ENCODE results near the gene ZNF716.
"Not testable (repeated sequence)": the region's sequence is repeated elsewhere in the genome, so short reads cannot be mapped to it uniquely, and the experiment has no call there.

Gene ZNF716

DNA sequence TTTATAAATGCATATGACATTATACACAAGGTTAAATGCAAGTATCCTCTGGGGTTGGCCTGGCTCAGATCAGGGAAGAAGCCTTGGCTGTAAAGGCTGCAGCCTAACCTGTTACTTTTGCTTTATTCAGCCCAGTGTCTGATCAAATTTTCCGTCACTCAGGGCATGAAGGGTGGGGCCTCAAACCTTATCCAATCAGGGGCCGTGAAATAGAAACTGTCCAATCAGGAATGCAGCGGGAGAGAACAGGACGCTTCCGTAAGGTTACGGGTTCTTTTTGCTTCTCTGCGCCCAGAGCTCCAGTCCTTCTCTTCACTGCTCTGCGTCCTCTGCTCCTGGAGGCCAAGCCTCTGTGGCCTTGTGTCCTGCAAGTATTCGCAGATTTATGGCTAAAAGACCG, at the start of gene ZNF716:
TSS of gene ZNF716 (plus strand) at position 274 of the 400 bp plus-strand sequence. CDS start at position 386, 112 bp downstream.
- no peak for DNase-seq (ENCODE audit: low spot score)

DNA sequence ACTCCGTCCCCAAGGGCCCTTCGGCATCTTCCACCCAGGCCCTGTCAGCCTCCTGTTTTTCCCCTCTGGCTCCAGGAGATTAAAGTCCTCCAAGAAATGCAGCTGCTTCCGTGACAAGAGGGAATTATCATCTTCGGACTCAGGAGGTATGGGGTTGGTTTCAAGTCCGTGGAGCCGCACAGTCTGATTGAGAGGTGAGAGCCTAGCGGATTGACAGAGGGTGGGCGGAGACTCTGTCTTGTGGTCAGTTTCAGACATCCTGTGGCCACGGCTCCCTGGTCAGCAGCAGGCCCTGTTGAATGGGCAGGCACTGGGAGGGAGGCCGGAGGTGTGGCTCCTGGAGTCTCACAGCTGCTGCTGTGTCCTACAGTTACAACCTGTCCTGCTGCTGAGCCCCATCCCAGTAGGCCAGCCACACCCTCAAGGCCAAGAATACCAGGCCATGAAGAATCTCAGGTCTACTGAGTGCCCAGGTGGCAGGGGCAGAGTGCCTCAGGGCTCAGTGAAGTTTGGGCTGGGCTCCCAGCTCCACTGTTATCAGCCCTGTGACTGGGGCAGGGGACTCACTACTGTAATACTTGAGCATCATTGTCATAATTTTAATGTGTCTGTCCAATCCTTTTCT, 49.3 kb upstream of the ZNF716 start:
- DNase-seq (ENCODE audit: low spot score), result no peak

DNA sequence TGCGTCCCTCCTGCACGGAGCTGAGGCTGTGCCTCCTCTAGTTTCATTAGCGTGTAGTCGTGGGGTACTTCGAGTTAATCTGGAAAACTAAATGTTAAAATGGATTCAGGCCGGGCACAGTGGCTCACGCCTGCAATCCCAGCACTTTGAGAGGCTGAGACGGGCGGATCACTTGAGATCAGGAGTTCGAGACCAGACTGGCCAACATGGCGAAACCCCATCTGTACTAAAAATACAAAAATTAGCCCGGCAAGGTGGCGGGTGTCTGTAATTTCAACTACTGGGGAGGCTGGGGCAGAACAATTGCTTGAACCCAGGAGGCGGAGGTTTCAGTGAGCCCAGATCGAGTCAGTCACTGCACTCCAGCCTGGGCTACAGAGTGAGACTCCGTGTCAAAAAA, 46.9 kb upstream of the ZNF716 start:
- not testable (repeated sequence) for DNase-seq (ENCODE audit: low spot score)

DNA sequence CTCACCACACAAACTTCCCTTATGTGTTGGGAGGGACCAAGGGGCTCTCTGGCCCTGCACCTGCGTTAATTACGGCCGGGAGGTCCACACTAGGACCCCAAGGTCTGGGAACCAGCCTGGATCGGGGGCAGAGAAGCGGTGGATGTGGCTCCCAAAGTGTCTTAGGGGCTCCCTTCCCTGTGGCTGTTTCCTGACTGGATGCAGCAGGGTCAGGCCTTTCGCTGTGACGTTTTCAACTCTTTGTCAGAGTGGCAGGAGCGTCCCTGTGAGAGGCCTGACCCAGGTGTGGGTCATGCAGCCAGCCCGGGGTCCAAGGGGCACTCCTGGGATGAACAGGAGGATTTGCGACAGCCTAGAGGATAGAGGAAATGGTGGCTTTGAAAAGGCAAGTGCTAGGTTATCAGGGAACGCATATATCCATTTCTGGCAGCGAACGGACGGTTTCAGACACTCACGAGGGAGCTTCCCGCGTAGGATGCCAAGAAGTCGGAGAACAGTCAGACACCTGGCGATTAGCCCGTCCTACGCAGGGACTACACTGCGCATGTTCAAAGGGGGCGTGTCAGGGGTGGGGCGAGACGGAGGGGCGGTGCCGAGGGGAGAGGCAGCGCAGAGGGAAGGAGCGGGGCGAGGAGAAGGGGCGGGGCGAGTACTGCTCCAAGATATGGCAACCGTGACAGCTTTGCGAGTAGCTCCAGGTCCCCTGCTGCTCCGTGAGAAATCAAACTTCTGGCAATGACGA, 46.2 kb upstream of the ZNF716 start:
- peak; percentile 17 for DNase-seq (ENCODE audit: low spot score)

DNA sequence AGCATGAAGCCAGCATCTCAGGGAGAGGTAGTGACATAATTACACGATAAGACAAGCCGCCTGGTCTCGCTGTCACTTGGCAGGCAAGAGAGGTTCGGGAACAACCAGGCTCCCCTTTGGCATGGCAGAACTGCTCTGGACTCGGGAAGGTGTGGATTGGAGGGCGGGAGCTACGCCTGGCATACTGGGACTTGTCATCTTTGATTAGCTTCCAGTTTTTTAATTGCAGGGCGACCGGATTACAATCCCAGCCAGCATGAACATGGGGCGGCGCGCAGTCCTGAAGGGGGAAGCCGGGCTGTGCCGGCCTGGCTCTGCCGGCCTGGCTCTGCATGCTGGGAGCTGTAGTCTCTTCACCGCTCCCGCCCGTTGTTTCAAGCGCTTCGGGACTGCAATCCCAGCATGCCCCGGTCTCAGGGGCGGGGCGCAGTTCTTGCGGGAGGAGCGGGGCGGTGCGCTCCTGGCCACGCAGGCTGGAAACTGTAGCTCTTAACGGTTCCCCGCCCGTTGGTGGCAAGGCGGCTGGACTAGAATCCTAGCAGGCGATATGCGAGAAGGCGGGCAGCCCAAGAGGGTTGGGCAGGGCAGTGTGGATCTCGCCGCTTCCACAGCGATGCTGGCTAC, 45.5 kb upstream of the ZNF716 start:
- peak; percentile 25 for DNase-seq (ENCODE audit: low spot score)

DNA sequence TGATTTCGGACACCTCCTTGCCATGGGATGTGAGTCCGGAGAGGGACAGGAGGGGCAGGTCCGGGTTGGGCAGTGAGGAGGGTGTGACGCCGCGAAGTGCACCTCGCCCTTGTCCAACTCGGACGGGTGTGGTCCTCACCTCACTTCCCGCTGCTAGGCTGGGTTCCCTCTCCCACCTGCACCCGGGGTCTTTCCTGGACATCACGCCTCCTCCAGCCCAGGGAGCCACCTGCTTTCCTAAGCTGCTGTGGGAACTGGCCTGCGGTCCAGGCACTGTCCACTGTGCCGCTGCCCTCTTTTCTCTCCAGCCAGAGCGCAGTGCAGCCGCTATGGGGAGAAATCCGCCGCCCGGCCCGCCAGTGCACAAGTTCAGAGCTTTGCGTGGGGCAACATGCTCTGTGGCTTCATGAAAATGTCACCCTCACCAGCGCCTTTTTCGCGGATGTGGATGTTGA, 45.0 kb upstream of the ZNF716 start:
- no peak for DNase-seq (ENCODE audit: low spot score)

DNA sequence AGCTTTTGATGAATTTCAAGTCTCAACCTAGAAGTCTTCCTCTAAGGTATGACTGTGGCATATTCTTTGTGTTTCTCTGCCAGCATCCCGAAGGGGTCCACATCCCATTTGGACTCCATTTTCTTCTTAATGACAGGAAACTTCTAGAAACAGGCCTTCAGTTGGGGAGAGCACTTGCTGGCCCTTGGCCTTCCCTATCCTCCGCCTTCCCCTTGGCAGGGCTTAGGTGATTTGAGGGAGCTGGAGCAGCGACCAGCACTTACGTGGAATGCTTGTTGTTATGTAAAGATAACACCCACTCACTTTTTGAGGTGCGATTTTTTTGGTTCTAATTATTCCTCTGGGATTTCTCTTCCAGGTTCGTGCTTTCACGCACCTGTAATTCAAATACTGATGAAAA, 42.9 kb upstream of the ZNF716 start:
- no peak for DNase-seq (ENCODE audit: low spot score)

DNA sequence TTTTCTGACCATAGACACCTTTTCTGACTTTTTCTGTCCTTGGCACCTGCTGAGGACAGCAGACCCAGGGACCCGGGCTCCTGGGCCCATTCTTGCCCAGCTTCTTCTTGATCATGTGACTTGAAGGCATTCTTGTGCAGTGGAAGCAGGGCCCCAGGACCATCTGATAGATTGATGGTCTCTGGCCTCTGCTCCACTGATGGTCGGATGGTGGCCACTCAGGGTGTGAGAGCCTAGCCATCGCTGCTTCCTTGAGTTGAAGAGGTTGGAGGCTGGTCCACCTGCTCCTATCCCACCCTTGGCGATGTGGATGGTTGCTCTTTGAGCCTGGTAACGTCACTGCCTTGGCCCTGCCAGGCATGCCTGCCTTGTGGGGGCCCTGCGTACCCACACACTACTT, 37.8 kb upstream of the ZNF716 start:
- DNase-seq (ENCODE audit: low spot score), result no peak

DNA sequence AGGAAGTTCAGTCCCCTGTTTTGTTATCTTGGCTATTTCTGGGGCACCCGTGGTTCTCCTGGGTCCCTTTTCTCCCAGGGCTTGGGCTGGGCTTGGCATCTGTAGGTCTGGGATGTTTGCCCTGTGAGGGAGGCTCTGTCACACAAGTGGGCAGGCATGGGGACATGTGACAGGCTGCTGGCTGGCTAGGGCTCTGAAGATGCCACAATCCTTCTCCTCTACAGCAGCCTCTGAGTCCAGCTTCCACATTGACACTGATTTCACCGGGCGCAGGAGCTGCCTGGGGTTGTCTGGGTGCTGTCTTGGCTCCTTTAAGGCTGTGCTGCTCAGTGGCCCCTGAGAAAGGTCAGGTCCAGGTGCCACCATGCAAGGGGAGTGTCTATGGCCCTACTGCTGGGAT, 37.4 kb upstream of the ZNF716 start:
- DNase-seq (ENCODE audit: low spot score), result no peak

DNA sequence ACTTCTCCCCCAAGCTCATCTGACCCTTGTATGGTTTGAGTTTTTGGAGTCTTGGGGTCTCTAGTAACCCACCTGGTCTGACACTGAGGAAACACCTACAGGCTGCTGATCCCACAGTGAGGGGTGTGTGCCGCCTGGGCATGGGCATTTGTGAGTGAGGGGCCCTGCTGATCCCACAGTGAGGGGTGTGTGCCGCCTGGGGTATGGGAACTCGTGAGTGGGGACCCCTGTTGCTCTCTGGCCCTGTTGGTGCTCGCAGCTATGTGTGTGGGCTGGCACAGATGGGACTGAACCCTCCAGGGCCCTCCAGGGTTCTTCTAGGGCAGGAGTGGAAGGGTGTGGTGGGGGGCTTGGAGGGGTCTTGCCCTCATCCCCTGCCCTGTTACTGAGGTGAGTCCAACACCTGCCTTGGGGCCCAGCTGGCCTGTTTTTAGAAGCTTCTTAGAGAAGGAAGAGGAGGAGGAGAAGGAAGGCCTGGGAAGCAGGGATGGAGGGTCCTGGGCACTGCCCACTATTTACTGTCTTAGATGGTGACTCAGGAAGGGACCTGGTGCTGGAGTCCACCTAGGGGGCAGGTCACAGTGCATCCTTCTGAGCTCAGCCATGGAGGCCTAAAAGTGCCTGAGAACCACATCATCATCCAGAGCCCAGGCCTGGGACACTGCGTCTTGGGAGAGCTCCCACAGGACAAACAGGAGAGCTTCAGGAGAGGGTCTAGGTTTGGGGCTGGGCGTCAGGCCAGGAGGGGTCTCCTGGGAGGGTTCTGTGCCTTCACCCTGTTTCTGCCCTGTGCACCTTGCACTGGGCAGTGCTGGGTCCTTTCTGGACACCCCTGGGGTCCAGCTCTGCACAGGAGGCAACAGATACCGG, 36.2 kb upstream of the ZNF716 start:
- no peak for DNase-seq (ENCODE audit: low spot score)

DNA sequence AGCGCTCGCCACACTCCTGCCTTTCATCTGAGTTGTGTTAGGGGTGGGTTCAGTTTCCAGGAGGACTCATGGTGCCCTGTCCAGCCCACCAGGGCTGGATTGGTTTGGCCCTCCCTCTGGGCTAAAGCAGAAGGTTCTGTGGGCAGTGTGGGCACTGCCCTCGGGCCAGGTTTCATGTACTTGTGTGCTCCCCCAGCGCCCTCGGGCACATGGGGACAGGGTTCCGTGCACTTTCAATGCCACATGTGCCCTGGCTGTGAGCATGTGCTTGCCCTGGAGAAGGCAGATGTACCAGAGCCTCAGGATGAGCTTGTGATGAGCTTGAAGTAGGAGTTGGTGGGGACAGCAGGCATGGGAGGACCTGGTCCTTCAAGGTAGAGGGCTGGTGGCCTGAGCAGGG, 35.6 kb upstream of the ZNF716 start:
- DNase-seq (ENCODE audit: low spot score), result no peak

DNA sequence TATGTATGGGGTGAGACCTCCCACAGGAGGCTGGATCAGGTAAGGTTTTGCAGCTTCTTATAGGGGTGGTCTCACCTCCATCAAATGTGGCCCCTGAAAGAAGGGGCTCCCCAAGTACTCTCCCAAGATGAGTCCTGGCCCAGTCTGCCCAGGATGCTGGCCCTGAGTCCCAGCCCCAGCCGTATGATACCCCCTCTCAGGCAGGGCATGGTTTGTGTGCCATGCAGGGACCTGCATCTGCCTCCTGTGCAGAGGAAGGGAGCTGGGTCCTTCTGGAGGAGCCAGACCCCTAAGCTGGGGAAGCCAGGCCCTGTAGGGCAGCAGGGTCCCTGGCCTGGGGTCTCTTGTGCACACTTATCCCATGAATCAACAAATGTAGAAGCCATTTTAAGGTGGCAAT, 35.1 kb upstream of the ZNF716 start:
- DNase-seq (ENCODE audit: low spot score), result no peak

DNA sequence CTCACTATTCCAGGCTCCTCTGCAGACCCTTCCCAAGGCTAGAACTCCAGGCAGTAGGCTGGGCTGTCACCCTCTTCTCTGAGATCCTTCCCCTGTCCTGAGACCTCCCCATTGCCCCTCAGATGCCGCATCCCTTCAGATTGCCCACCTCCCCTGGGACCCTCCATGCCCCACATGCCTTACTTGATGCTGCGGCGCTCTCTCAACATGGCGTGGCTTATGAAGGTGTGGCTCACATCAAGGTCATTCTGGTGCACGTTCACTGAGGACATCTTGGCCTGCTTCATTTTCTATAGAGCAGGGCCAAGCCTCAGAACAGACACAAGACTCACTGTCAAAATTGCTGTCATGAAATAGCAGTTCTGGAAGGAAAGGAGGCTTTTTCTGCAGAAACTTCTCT, 34.7 kb upstream of the ZNF716 start:
- DNase-seq (ENCODE audit: low spot score), result no peak

DNA sequence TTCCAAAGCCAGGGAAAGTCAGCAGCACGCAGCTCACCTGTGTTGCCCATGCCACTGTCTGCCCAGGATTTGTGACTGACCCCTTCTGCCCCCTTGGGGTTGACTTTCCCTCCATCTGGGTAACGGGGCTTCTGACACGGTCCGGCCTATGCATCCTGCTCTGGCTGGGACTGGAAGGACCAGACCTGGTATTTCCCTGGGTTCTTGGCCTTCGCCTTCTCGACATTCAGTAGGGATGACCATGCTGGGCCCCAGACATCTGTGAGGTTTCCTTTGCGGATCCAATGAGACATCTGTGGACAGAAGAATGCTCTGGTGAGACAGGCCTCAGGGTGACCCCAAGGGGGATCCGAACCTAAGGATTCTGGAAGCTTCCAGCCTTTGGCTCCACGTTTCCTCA, 34.2 kb upstream of the ZNF716 start:
- DNase-seq (ENCODE audit: low spot score), result no peak

DNA sequence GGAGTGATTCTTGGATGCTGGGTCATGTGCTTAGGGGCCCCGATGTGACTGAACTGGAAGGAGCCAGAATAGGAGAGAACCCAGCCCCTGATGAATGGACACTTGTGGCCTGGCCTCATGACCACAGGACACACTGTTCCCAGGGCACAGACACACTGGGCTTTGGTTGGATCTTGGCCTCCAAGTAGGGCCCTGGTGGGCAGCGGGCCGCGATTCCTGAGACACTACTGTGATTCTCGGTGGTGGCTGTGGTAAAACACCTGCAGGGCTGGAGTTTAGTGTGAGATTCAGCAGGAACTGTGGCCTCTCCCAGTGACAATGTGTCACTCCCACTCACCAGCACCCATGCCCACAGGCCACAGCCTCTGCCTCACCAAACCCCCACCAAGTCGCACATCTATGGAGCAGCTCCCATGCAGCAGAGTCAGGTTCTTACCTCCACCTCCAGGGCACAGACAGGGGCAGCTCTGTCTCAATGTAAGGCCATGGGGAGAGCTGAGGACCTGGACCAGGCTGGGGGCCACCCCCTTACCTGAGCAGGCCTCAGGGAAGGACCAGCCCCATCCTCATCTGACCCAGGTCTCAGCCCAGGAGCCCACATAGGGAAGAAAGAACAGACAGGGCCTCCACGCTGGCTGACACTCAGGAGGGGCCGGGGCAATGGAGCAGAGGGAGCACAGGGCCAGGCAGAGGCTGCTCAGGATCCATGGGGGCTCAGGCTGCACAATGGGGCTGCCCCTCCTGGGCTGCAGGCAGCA, 33.2 kb upstream of the ZNF716 start:
- DNase-seq (ENCODE audit: low spot score), result no peak

DNA sequence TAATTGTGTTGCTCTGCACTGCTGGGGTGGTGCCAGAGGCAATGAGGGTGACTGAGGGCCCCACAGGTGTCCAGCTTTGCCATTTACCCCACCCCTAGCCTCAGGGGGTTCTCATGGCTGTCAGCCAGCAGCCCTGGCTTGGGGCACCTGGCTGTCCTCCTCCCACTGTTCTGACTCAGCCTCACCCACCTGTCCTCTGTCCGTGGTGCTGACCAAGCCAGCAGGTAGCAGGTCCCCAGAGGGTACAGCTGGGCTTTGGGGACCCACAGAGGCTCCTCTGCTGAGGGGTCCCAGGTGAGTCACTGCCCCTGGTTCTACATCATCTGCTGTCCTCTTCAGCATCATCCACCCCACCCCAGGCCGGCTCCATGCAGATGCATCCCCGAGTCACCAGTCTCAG, 32.2 kb upstream of the ZNF716 start:
- DNase-seq (ENCODE audit: low spot score), result no peak

DNA sequence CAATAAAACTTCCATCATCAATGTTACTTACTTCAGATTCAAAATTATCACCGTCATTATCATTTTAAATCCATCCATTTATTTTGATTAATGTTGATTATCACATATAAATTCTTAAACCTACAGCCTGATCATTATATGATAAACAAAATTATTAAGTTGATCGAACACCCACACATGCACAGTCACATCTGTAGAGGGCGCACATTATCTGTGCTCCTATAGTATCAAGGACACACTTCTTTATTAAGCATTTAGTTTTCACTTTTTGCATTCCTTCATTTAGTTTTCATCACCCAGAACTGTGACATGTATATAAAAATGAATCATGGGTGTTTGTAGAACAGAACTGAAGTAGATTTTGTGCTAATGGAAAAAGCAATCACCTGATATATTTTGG, 26.2 kb upstream of the ZNF716 start:
- no peak for DNase-seq (ENCODE audit: low spot score)

DNA sequence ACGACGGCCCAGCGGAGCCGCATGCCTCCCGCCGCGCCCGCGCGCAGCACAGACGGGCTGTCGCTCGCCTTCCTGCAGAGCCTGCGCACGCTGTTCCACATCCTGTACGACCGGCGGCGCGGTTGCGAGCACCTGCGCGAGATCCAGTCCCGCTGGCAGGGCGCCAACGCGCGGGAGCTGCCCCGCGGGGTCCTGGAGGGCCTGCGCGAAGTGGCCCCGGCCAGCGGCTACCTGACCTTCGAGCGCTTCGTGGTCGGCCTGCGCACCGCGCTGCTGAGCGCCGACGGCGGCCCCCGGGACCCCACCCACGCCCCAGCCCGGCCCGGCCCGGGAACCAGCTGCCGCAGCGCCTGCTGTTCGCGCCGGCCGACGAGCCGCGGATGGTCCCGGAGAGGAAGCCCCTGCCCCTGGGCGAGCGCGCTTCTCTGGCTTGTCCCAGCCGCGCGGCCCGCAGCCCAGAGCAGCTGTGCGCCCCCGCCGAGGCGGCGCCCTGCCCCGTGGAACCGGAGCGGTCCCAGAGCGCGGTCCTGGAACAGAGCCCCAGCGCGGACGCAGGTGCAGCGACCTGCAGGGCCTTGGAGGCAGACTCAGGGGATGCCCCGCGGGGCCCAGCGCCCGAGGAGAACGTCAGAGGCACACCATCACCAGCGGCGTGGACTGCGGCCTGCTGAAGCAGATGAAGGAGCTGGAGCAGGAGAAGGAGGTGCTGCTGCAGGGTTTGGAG, 25.3 kb upstream of the ZNF716 start:
- DNase-seq (ENCODE audit: low spot score), result no peak

DNA sequence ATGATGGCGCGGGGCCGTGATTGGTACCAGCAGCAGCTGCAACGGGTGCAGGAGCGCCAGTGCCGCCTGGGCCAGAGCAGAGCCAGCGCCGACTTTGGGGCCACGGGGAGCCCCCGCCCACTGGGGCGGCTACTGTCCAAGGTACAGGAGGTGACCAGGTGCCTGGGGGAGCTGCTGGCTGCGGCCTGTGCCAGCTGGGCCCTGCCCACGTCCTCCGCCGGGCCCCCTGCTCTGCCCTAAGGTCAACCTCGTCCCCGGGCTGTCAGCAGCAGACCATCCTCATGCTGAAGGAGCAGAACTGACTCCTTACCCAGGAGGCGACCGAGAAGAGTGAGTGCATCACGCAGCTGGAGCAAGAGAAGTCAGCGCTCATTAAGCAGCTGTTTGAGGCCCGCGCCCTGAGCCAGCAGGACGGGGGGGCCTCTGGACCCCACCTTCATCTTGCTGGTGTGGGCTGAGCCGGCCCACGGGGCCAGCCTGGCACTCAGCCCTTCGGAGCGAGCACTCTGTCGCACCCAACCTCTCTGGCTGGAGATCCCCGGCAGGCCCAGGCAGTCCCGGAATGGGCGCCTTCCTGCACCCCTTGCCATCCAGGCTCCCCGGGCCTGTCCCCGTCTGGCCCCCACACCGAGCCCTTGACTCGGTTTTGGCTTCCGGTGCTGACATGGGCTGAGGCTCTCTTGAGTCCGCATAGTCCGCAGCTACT, 24.6 kb upstream of the ZNF716 start:
- DNase-seq (ENCODE audit: low spot score), result no peak

DNA sequence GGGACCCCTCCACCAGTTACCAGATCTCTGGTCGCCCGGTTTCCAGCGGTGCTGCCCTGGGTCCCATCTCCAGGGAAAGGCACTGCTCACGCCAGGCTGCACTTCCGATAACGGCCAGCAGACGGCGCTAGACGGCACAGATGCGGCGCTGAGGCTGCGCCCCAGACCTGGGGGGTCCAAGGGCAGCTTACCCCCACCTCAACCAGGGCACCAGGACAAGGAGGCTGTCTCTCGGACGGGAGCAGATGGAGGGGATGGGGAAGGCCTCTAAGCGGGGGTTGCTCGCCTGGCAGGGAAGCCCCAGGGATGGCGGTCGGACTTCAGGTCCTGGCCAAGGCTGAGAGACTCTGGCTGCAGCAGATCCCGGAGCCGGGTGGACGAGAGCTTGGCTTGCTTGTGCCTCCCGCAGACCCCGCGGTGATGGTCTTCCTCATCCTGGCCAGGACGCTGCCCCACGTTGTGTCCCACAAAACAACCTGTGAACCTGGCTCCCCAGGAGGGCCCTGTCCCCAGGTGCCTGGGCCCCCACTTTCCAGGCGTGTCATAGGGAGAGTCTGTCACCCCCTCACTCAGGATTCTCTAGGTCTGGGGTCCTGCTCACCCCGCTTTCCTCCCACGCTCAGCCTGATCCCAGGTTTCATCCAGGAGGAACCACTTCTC, 23.9 kb upstream of the ZNF716 start:
- DNase-seq (ENCODE audit: low spot score), result no peak
